HT-29 (cell line): ENCODE measurements around the gene SNRPD3. TPM values are rescaled to one million over a fixed set of nuclear protein-coding genes. Genes with fewer than 3 reads are reported as not detected.
"Not testable (repeated sequence)": the region's sequence is repeated elsewhere in the genome, so short reads cannot be mapped to it uniquely, and the experiment has no call there.

Experiments
- DNase-seq: peaks from one replicate; pipeline ENCODE4 v3.0.0-alpha.2; 2015; ENCODE audit warnings: low spot score
- total RNA-seq: library from RNA; depleted of rRNA; stranded (reverse); fragments of >200 nt; shearing (Covaris generic); gene quantifications from 2 replicates; pipeline ENCODE4 v1.2.3, GENCODE V29; 2014; rRNA removed

SNRPD3 gene
- total RNA-seq, 1 experiment from 2014 or later: 171 TPM

DNA sequence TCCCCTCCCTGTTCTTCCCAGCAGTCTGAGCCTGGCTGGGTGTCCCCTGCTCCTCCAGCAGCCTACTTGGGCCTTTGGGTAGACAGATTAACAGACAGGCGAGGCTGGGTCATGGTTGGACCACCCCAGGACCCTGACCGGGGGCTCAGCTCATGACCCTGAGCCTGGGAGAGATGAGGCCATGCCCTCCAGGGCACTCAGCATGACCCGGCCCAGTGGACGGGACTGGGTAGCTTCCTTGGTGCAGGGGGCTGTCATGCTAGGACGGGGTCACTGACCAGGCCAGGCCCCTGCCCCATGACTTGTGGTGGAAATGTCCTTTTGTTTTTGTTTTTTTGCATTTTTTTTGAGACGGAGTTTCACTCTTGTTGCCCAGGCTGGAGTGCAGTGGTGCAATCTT lies 52.5 kb downstream of the SNRPD3 start:
- not testable (repeated sequence) for DNase-seq

DNA sequence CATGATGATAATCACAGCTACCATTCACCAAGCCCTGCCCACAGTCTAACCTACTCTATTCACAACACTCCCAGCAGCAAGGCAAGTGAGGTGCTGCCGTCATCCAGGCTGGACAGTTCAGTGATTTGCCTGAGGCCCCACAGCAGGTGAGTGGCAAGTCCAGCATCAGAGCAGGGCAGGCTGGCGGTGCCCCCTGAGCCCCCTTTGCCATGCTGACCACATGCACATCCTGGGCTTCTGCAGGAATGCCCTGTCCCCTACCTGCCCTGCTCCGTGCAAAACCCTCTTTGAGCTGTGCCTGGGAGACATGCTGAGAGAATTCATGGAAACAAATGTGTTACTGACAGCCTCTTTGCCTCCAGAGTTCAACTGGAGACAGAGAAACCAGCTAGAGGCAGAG lies 54.1 kb downstream of the SNRPD3 start:
- not testable (repeated sequence) for DNase-seq

DNA sequence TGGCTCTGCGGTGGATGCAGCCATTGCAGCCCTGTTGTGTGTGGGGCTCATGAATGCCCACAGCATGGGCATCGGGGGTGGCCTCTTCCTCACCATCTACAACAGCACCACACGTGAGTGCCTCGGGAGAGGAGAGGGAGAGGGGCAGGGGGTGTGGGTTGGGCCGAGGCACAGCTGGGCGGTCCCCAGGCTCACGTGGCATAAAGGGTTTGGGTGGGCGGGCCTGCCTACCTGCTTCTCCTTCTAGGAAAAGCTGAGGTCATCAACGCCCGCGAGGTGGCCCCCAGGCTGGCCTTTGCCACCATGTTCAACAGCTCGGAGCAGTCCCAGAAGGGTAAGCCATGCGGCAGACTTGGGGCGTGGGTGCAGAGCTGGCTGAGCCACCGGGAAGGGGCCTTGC lies 59.0 kb downstream of the SNRPD3 start:
- not testable (repeated sequence) for DNase-seq

DNA sequence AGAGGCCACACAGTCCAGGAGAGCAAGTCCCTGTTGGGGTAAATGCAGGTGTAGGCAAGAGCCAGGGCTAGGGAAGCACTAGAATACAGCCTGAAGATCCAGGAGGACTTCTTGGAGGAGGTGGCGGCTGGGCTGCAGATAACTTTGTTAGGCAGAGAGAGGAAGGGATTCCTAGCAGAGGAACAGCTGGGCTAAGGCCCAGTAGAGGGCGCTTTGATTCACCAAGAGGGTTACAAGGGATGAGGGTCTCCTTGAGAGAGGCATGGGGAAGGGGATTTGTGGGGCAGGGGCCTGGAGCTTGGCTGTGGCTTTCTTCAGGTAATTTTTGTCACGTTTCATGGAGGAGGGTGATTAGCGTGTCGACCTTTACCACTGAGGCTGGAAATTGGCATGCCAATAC lies 65.4 kb downstream of the SNRPD3 start:
- not testable (repeated sequence) for DNase-seq

DNA sequence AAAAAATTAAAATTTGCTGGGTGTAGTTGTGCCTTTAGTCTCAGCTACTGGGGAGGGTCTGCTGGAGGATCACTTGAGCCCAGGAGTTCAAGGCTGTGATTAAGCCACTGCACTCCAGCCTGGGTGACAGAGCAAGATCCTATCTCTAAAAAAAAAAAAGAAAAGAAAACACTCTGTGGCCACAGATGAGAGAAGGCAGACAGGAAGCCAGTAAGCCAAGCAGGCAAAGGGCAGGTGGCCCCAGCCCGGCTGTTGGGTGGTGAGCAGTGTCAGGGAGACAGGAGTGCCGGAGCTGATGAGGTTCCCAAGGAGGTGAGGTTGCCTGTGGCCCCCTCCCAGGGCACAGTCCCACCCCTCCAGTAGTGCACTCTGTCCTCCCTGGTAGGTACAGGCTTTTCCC lies 66.8 kb downstream of the SNRPD3 start:
- not testable (repeated sequence) for DNase-seq

Other genes with a start within 250 kb of the SNRPD3 start
- gene ADORA2A, start 128.4 kb upstream of the SNRPD3 start, total RNA-seq: 0.36 and 0.44 TPM in 2 replicates
- not detected in 2 replicates for gene UPB1, start 60.7 kb upstream of the SNRPD3 start, total RNA-seq
- 178 and 179 TPM in 2 replicates for gene GUCD1, start 861 bp upstream of the SNRPD3 start, total RNA-seq
- 11.7 and 13.5 TPM in 2 replicates for gene LRRC75B, start 37.1 kb downstream of the SNRPD3 start, total RNA-seq
- gene GGT1, start 47.2 kb downstream of the SNRPD3 start, total RNA-seq: 15.1 and 27.1 TPM in 2 replicates
- not detected in 2 replicates for gene PIWIL3, start 218.7 kb downstream of the SNRPD3 start, total RNA-seq